IMR-90 (cell line): ENCODE measurements around the gene NOL4L. TPM values are rescaled to one million over a fixed set of nuclear protein-coding genes. Genes with fewer than 3 reads are reported as not detected.

Source experiments
- ATAC-seq: fragments of 200-7000 bp; cut with Tn5 transposase; 2 replicates; pipeline ENCODE4 v1.9.1; 2020; ENCODE audit warnings: low read depth, mild to moderate bottlenecking, moderate library complexity
- BruUV-seq: library from RNA; stranded (reverse); fragments of 400-500 nt; replicated peaks from 2 replicates; lab custom pipeline; 2021; lab: Mats Ljungman, UMichigan
- CTCF ChIA-PET: fragments of 300-600 bp; formaldehyde crosslinking; extraction: SDS; loops from one replicate; lab custom pipeline; 2021; ENCODE audit warnings: antibody characterized with exemption; lab: Yijun Ruan, JAX
- POLR2A ChIA-PET: fragments of 300-600 bp; sonication (Branson Sonifier 250); formaldehyde crosslinking; loops from one replicate; lab custom pipeline; 2022; ENCODE audit warnings: antibody characterized with exemption; ENCODE audit not compliant: unreplicated experiment; lab: Charles Lee
- DNase-seq: peaks from one replicate; pipeline ENCODE4 v3.0.0; 2013
- H2AFZ ChIP-seq: replicated peaks from 2 replicates; pipeline ENCODE3; 2013; ENCODE audit warnings: low read length, mild to moderate bottlenecking; ENCODE audit not compliant: poor library complexity
- H2AK5ac ChIP-seq: 2 replicates; pipeline ENCODE4 v1.6.1; 2013; ENCODE audit warnings: low read depth, low read length, inconsistent platforms
- H2AK9ac ChIP-seq: replicated peaks from 2 replicates; pipeline ENCODE3; 2013; ENCODE audit warnings: mild to moderate bottlenecking, low read depth, low read length, moderate library complexity; ENCODE audit not compliant: poor library complexity
- H2BK120ac ChIP-seq: 2 replicates; pipeline ENCODE4 v1.6.1; 2013; ENCODE audit warnings: low read depth, low read length, inconsistent platforms
- H2BK15ac ChIP-seq: 3 replicates; pipeline ENCODE4 v1.6.1; 2013; ENCODE audit warnings: low read depth, low read length, inconsistent platforms
- H2BK20ac ChIP-seq: 2 replicates; pipeline ENCODE4 v1.6.1; 2013; ENCODE audit warnings: low read depth, mild to moderate bottlenecking, inconsistent platforms, low read length, moderate library complexity
- H2BK5ac ChIP-seq: 2 replicates; pipeline ENCODE4 v1.6.1; 2013; ENCODE audit warnings: mild to moderate bottlenecking, low read depth, low read length, inconsistent platforms; ENCODE audit not compliant: poor library complexity, severe bottlenecking
- H3K14ac ChIP-seq: replicated peaks from 2 replicates; pipeline ENCODE4 v1.6.1; 2013; ENCODE audit warnings: low read depth, low read length, inconsistent platforms
- H3K18ac ChIP-seq: 2 replicates; pipeline ENCODE4 v1.6.1; 2013; ENCODE audit warnings: low read depth, low read length, control low read depth
- H3K23ac ChIP-seq: 2 replicates; pipeline ENCODE4 v1.6.1; 2013; ENCODE audit warnings: low read depth, low read length, inconsistent platforms
- H3K27ac ChIP-seq: 2 replicates; pipeline ENCODE4 v1.5.1; 2013; ENCODE audit warnings: mild to moderate bottlenecking, control low read depth, low read length; ENCODE audit not compliant: insufficient read depth
- H3K27me3 ChIP-seq: 2 replicates; pipeline ENCODE4 v1.6.1; 2013; ENCODE audit warnings: low read length; ENCODE audit not compliant: control insufficient read depth, insufficient read depth
- H3K36me3 ChIP-seq: 2 replicates; pipeline ENCODE4 v1.6.1; 2013; ENCODE audit warnings: low read length, mixed read lengths; ENCODE audit not compliant: control insufficient read depth, insufficient read depth
- H3K4ac ChIP-seq: 2 replicates; pipeline ENCODE4 v1.6.1; 2013; ENCODE audit warnings: low read depth, low read length, inconsistent platforms
- H3K4me1 ChIP-seq: 2 replicates; pipeline ENCODE4 v1.6.1; 2013; ENCODE audit warnings: low read length, mixed read lengths; ENCODE audit not compliant: control insufficient read depth, insufficient read depth
- H3K4me2 ChIP-seq: 2 replicates; pipeline ENCODE4 v1.6.1; 2013; ENCODE audit warnings: low read depth, mild to moderate bottlenecking, control low read depth, low read length, moderate library complexity
- H3K4me3 ChIP-seq: 2 replicates; pipeline ENCODE4 v1.5.1; 2013; ENCODE audit warnings: low read depth, mild to moderate bottlenecking, control low read depth, low read length, moderate library complexity; ENCODE audit not compliant: insufficient read depth
- H3K56ac ChIP-seq: 2 replicates; pipeline ENCODE4 v1.6.1; 2013; ENCODE audit warnings: low read length, inconsistent platforms; ENCODE audit not compliant: insufficient read depth; ENCODE audit errors: extremely low read depth
- H3K79me1 ChIP-seq, 2 experiments: 2 replicates each; pipeline ENCODE4 v1.6.1; 2013; ENCODE audit warnings: low read length in 2 of 2, inconsistent platforms in 1 of 2, low read depth in 1 of 2
- H3K9ac ChIP-seq: 2 replicates; pipeline ENCODE4 v1.6.1; 2013; ENCODE audit warnings: low read depth, low read length, control low read depth
- H3K9me1 ChIP-seq: 2 replicates; pipeline ENCODE4 v1.6.1; 2013; ENCODE audit warnings: low read length, inconsistent platforms; ENCODE audit not compliant: insufficient read depth
- H3K9me3 ChIP-seq: 2 replicates; pipeline ENCODE4 v1.6.1; 2013; ENCODE audit warnings: low read length; ENCODE audit not compliant: control insufficient read depth, insufficient read depth
- H4K20me1 ChIP-seq: 2 replicates; pipeline ENCODE4 v1.6.1; 2013; ENCODE audit warnings: low read length, inconsistent platforms; ENCODE audit not compliant: insufficient read depth
- H4K5ac ChIP-seq: 2 replicates; pipeline ENCODE4 v1.6.1; 2013; ENCODE audit warnings: mild to moderate bottlenecking, low read depth, low read length, control low read depth
- H4K8ac ChIP-seq, 2 experiments: 2 replicates each; pipeline ENCODE4 v1.6.1; 2013; ENCODE audit warnings: low read depth in 2 of 2, low read length in 2 of 2, control low read depth in 1 of 2, inconsistent platforms in 1 of 2
- H4K91ac ChIP-seq: 2 replicates; pipeline ENCODE4 v1.6.1; 2013; ENCODE audit warnings: low read depth, low read length, inconsistent platforms; ENCODE audit not compliant: insufficient read depth
- BHLHE40 ChIP-seq: fragments of 150-350 bp; IDR thresholded peaks from 2 replicates; pipeline ENCODE4 v1.6.1; 2016; ENCODE audit warnings: mild to moderate bottlenecking, low read depth, low read length
- WGBS, 2 experiments: methylation state at CpG; one replicate each; pipeline versions ENCODE4 v1.1.5 to v1.1.7; 2013; ENCODE audit warnings: missing lambda C conversion rate in 2 of 2; ENCODE audit not compliant: insufficient read length in 1 of 2; ENCODE audit errors: extremely low coverage in 2 of 2; 5-methylcytosine and 5-hydroxymethylcytosine counted together
- dilution Hi-C: fragments of 300-500 bp; cut with HindIII; formaldehyde crosslinking; loops from one replicate; pipeline ENCODE4 v1.14.3; 2018; ENCODE audit warnings: low sequenced_read_pairs; ENCODE audit not compliant: unreplicated experiment
- in situ Hi-C: fragments of 300-500 bp; cut with MboI; formaldehyde crosslinking; loops from 3 replicates; pipeline ENCODE4 v1.14.3; 2019; ENCODE audit warnings: low sequenced_read_pairs, inconsistent platforms, mixed read lengths
- intact Hi-C: fragments of 100-400 bp; cut with micrococcal nuclease; formaldehyde crosslinking; loops from 2 replicates; pipeline ENCODE4 v1.10.0; 2022
- polyA plus RNA-seq, 3 experiments: library from polyadenylated mRNA; depleted of rRNA; stranded (reverse); fragments of >200 nt; gene quantifications; 2 replicates each; pipeline ENCODE4 v1.2.3, GENCODE V29; 2012; ENCODE audit warnings: low replicate concordance in 1 of 3
- total RNA-seq: library from RNA; depleted of rRNA; stranded (reverse); fragments of >200 nt; gene quantifications from 2 replicates; pipeline ENCODE4 v1.2.3, GENCODE V29; 2012

NOL4L gene
- total and polyA plus RNA-seq, 2 of the 4 experiments (the other 2 are of a cell fraction), result 4.7 to 13.3 TPM

DNA sequence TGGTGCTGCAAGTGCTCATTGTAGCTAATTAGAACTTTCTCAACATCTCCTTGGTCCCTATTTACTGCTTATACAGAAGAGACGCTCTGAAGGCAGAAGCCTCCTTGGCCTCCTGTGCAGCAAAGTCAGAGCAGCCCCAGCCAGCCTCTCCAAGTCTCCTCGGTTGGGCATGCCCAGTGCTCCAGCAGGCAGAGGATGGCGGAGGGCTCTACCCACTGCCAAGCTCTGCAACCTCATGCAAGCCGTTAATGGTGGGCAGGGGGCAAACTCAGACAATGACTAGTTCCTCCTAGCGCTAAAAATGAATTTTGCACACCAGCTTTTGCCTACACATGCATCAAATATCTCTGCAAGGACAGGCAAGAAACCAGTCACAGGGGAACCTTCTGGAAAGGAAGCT lies 27.8 kb downstream of the NOL4L start:
- TF ChIP-seq BHLHE40, result no peak
- Histone ChIP-seq H3K14ac (no peak overlapping the region), H3K9me1 (no peaks in the 10 kb centered on the region), H2BK120ac (no peak overlapping the region), H3K27ac (no peak overlapping the region), H2AK5ac (no peak overlapping the region), H2BK20ac (no peak overlapping the region), H3K23ac (no peak overlapping the region), H3K36me3 (no peaks in the 10 kb centered on the region), H2BK15ac (no peak overlapping the region), H3K9me3 (no peaks in the 10 kb centered on the region), H3K4me3 (no peak overlapping the region), H2BK5ac (no peak overlapping the region), H4K8ac (no peak overlapping the region), H2AK9ac (no peak overlapping the region), H2AFZ (no peak overlapping the region), H3K27me3 (peaks cover 3% of the 10 kb centered on the region; the same call in 1 of the 2 replicates), H3K18ac (no peak overlapping the region), H4K91ac (no peak overlapping the region), H3K4me2 (no peak overlapping the region), H3K4me1 (no peaks in the 10 kb centered on the region), H4K20me1 (0 out of 2 replicates have a peak, but pooled peaks cover 5% of the 10 kb centered on the region), H3K56ac (no peak overlapping the region), H4K5ac (no peak overlapping the region), H3K4ac (no peak overlapping the region), H3K79me1 (no peaks in the 10 kb centered on the region), H3K9ac (no peak overlapping the region)
- CTCF ChIA-PET, result no interaction called here
- POLR2A ChIA-PET, result no interaction called here
- 76% methylated on average over 3 of the region's 5 CpGs; no CpG with 5 or more reads in 1 of the 2 experiments for whole genome bisulfite sequencing, 2 experiments
- in situ Hi-C loops (no loop called here), dilution Hi-C loops (no loop called here), intact Hi-C loops (no loop called here)
- ATAC-seq, result no peak
- no TSS peak for BruUV-seq
- DNase-seq, result no peak
